Fibroblast of skin of scalp (primary cell): ENCODE results near the gene PSRC1.

ENCODE experiments used
- DNase-seq: peaks from one replicate; pipeline ENCODE4 v3.0.0-alpha.2; 2013

The PSRC1 gene

DNA sequence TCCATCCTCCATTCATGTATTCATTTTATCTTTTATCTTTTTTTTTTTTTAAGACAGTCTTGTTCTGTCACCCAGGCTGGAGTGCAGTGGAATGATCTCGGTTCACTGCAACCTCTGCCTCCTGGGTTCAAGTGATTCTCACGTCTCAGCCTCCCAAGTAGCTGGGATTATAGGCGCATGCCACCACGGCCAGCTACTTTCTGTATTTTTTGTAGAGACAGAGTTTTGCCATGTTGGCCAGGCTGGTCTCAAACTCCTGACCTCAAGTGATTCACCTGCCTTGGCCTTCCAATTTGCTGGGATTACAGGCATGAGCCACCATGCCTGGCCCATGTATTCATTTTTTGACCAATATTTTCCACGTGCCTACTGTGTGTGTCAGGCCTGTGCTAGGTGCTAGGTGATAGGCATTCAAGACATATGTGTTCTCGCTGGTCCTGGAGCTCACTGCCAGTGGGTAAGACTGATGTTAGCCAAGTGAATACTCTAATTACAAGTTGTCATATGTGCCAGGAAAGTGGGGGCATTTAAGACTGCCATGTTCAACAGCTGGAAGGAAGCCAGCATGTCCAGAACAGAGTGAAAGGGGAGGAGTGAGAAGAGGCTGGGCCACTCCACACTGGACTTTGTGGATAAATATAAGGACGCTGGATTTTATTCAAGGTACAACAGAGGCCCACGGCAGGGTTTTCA, 38.9 kb downstream of the PSRC1 start:
- no peak for DNase-seq

DNA sequence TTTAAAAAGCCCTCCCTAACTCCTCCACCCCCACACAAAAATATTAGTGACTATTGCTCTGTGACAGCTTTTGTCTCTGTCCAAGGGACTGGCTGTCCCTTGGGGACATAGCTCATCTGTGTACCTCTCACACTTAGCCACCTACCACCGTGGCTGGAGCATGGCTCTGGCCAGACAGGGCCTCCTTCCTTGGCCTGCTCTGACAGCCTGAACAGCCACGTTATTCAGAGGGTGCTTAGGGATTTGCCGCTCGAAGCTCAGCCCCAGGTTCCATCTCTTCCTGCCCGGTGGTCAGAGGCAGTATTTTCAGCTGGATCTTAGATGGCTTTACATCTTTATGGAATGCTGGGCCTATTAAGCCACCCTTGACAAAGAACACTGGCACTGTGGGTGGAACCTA, 39.7 kb downstream of the PSRC1 start:
- DNase-seq = no peak

DNA sequence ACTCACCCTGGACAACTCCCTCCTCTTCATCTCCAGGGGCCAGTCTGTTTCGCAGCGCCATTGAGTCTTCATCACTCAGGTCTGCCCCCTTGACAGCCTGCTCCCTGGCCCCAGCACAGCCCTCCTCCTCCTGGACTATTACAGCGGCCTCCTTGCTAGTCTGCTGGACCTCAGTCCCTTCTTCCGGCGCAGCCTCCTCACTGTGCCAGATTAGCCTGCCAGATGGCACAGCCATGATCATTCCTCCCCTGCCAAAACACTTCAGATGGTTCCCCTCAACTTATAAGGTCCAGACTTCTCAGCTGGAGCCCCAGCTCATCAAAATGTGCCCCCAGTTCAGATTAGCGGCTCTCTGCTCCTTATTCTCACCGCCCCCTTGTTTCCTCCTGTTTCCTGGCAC, 40.6 kb downstream of the PSRC1 start:
- no peak for DNase-seq

- DNase-seq = no peak
These were observed 41.1 kb downstream of the PSRC1 start for GRCh38 chr1:109241841-109242345.

DNA sequence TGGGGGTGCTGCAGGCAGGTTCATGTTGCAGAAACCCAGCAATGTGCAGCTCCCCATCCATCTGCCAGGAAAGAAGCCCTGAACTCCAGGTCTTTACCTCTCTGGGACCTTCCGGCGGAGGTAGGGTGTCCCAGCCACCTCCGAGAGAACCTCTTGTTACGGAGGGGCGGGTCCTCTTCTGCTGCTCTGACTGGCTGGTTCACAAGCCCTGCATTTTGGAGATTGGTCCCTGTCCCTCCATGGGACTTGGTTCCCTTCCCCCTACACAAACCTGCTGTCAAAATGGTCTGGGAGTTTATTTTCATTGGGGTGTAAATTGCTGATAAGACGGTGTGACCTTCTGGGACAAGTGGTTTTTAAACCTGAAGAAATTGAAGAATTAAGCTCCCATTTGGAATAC, 41.6 kb downstream of the PSRC1 start:
- no peak for DNase-seq

- DNase-seq = peak; percentile 86
These were observed 42.5 kb downstream of the PSRC1 start for GRCh38 chr1:109240158-109241152.

DNA sequence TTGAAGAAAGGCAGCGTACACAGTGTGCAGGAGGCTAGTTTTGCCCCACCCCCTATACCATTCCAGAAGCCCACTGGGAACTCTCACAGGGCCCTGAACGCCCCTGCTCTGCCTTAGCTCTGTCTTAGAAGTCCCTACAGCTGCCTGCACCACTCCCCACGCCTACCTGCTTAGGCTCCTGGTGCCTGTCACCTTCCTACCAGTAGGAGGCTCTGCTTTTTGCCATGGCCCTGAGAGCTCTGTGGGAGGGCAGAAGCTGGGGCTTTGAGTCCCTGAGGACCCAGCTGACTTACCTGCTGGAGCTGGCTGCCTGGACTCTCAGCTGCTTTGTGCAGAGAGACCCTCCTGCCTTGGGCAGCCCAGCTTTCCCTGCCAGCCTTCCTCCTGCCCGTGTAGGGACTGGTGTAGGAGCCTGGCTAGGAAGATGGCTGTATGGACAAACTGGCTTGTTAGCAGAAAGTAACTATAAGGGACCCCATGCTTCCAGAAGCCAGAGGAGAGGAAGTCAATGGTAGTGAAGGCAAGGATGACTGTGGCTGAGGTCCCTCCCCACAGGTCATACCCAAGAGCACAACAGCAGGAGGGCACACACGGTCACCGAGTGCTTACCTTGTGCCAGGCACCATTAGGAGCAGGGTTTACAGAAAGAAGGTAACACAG, 43.4 kb downstream of the PSRC1 start:
- DNase-seq = peak; percentile 48

DNA sequence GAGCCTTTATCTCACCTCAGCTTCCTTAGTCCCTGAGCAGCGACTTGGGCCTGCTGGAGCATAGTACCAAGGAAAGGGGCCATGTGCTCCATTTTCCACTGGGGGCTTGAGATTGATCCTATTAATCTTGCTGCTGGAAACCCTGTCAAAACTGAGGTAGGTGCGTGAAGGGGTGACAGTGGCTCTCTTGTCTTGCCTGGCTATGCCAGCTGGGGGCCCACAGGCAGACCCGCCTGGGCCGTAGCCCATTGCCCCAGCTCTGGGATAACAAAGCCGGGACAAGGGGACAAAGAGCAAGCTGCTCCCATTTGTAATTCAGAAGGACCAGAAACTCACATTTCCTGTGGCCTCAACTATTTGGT, 43.9 kb downstream of the PSRC1 start:
- no peak for DNase-seq

- DNase-seq = no peak
These were observed 44.6 kb downstream of the PSRC1 start for GRCh38 chr1:109238382-109238781.

- no peak for DNase-seq
These were observed 45.4 kb downstream of the PSRC1 start for GRCh38 chr1:109237512-109237911.

DNA sequence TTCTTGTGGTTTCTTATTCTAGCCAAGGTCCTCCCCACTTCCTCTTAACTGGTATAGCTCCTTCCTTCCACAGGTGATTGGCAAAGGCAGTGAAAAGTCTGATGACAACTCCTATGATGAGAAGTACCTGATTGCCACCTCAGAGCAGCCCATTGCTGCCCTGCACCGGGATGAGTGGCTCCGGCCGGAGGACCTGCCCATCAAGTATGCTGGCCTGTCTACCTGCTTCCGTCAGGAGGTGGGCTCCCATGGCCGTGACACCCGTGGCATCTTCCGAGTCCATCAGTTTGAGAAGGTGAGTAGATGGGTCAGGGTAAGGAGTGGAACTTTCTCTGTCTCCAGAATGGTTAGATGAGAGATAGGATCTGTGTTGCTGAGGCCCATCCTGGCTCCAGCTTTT, 47.8 kb downstream of the PSRC1 start:
- DNase-seq = no peak

DNA sequence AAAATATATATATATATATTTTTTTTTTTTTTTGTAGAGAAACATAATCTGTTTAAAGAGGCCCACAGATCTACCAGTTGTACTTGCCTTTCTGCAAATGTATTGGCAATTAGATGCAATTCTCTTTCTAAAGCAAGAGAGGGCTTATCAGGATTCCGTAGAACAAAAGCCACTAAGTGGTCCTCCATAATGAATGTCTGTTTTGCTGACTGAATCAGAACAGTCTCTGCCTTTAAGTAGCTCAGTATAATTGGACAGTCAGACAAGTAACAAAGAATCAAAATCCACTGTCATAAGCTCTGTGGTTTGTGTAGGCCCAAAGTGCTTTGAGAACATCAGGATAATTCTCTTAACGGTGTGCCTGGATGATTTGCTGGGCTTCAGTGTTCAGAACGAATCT, 51.9 kb downstream of the PSRC1 start:
- no peak for DNase-seq
